ENCODE results near the gene HSF2BP. TPM values are rescaled to one million over a fixed set of nuclear protein-coding genes. Genes with fewer than 3 reads are reported as not detected.
"Not testable (repeated sequence)": the region's sequence is repeated elsewhere in the genome, so short reads cannot be mapped to it uniquely, and the experiment has no call there.

The HSF2BP gene
- total RNA-seq, 3 donors from 2014 or later, result 0.32 to 1.8 (median 1.3) TPM

DNA sequence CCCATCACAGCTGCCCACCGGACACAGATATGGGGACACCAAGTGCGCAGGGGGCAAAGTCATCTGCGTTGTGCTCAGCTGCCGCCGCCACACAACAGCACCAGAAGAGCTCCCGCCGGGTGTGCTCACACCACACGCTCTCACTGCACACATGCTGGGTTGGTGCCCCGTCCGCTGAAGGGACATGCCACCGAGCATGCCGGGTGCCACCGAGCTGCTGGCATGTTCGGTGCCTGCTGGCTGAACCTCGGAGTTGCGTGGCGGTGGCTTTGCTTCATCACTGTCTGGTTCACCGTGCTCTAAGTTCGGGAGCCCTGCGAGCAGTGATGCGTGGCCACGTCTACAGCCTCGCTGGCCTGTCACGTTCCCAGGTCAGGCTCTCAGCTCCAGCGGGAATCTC lies 174.3 kb downstream of the HSF2BP start:
- H3K4me1 ChIP-seq; DNase-seq (ENCODE audit: low spot score in 2 of 2); H3K4me3 ChIP-seq; intact Hi-C loops (cut with DNase I; ENCODE audit: low total_unique reads); H3K9me3 ChIP-seq; H3K36me3 ChIP-seq; H3K27ac ChIP-seq; H3K27me3 ChIP-seq: not testable (repeated sequence)

DNA sequence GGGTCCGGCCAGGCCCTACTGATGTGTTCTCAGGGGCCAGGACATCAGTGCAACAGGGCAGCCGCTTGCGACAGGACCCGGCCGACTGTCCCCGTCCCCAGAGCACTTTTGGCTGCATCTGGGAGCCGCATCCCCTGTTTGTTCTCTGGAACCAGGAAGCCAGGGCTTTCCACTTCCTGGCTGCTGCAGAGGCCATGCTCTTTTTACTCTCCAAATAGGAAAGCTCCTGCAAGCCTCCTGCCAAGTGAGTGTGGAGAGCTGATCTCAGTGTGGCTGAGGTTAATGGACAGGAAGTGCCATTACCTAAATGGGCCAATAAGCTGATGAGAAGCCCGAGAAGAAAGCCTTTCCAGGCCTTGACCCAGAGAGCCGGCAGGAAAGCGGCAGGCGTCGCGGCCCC lies 180.1 kb downstream of the HSF2BP start:
- H3K27me3 ChIP-seq; H3K4me1 ChIP-seq; H3K27ac ChIP-seq; H3K4me3 ChIP-seq; H3K36me3 ChIP-seq; intact Hi-C loops (cut with DNase I; ENCODE audit: low total_unique reads); DNase-seq (ENCODE audit: low spot score in 2 of 2); H3K9me3 ChIP-seq: not testable (repeated sequence)

Other genes with a start within 250 kb of the HSF2BP start
- gene SIK1, start 232.4 kb downstream of the HSF2BP start, total RNA-seq, result 10 to 100 TPM in 2 of 3 donors, under 1 TPM in 1; 0.80 to 18.0 (median 16.2) TPM
- 10 to 100 TPM; 17.1 to 22.6 (median 22.1) TPM for gene RRP1B, start 72 bp upstream of the HSF2BP start, total RNA-seq
- 10 to 100 TPM; 51.5 to 79.2 (median 65.6) TPM for gene PDXK, start 59.6 kb upstream of the HSF2BP start, total RNA-seq
- 10 to 100 TPM; 12.1 to 16.8 (median 16.8) TPM for gene CSTB, start 116.8 kb upstream of the HSF2BP start, total RNA-seq
- gene RRP1, start 130.1 kb upstream of the HSF2BP start, total RNA-seq, result 10 to 100 TPM; 15.4 to 22.9 (median 16.5) TPM
- 10 to 100 TPM; 27.2 to 35.8 (median 28.2) TPM for gene AGPAT3, start 205.7 kb upstream of the HSF2BP start, total RNA-seq

Measured in breast epithelium (tissue), 4 donors.